GM12875 (cell line): ENCODE measurements around the gene RASAL2.

ENCODE experiments used
- H3K4me3 ChIP-seq: one replicate; pipeline ENCODE4 v1.5.1; 2011; ENCODE audit warnings: low read depth, low read length, control low read depth
- CTCF ChIP-seq: IDR thresholded peaks from 2 replicates; pipeline ENCODE4 v1.5.1; 2011; ENCODE audit warnings: low read depth, mild to moderate bottlenecking, control low read depth, inconsistent platforms, low read length, moderate library complexity, borderline replicate concordance; ENCODE audit not compliant: insufficient read depth

The RASAL2 gene

GRCh38 chr1:178495741-178496409, 402.0 kb downstream of the RASAL2 start:
- no peak for TF ChIP-seq CTCF
- H3K4me3 ChIP-seq = no peak overlapping the region

GRCh38 chr1:178496410-178497135, 402.7 kb downstream of the RASAL2 start, which contains the start of gene CLEC20A:
Gene CLEC20A (minus strand): TSS chr1:178496964. CDS start chr1:178496939, 25 bp downstream.
- TF ChIP-seq CTCF = no peak

DNA sequence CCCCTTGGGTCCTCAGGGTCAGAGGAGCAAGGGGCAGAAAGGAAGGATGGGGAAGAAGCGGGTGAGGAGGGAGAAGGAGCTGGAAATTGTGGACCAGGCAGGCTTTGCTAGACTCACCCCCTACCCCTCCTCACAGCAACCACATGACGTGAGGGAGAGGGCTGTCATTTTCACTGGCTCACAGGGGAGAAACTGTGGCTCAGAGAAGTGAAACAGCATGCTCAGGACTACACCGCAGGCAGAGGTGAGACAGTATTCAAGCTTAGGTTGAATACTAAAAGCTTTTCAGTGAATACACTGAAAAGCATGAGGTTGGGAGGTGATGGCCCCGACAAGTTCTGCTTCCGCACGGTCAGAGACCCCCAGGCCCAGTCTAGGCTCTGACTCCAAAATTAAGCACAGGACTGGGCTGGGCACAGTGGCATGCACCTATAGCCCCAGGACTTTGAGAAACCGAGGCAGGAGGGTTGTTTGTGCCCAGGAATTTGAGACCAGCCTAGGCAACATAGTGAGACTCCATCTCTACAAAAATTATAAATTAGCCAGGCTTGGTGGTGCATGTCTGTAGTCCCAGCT, 404.1 kb downstream of the RASAL2 start:
- TF ChIP-seq CTCF = no peak
- no peak overlapping the region for H3K4me3 ChIP-seq

More at GRCh38 chr1:178496410-178497135, 402.7 kb downstream of the RASAL2 start, which contains the start of gene CLEC20A:
- H3K4me3 ChIP-seq = no peak within 1 kb of the TSS

- TF ChIP-seq CTCF = no peak
Measured at GRCh38 chr1:178498896-178499675, 405.2 kb downstream of the RASAL2 start.

DNA sequence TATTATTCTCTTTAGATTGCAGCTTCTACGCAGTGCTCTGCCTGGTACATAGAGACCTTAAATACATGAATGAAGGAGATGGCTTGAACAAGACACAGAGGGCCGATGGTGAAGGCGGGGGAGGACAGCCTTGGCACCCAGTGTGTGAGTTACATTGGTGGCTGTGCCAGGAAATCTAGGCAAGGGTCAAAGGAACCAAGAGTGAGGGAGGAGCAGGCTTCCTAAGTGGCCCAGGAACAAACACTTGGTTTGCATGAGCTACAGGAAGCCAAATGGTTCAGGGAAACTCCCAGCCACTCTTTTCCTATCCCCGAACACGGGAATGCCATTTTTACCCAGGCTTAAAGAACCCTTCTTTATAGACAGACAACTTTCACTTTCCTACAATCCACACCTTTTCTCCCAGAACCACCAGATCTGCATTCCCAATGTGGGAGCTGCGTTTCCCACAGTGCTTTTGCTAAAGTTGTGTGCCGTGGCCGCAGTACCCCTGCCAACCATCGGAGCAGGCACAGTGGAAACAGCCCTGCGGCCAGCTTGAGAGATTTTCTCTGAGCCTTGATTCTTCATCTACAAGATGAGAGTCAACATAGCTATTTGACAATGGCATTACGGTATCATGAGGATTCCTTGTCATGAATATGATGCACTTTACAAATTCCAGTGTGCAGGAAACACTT, 406.3 kb downstream of the RASAL2 start:
- TF ChIP-seq CTCF = peak; percentile 15; the same call in 1 of the 2 replicates
- H3K4me3 ChIP-seq = no peak overlapping the region

More at GRCh38 chr1:178498896-178499675, 405.2 kb downstream of the RASAL2 start:
- no peak overlapping the region for H3K4me3 ChIP-seq

DNA sequence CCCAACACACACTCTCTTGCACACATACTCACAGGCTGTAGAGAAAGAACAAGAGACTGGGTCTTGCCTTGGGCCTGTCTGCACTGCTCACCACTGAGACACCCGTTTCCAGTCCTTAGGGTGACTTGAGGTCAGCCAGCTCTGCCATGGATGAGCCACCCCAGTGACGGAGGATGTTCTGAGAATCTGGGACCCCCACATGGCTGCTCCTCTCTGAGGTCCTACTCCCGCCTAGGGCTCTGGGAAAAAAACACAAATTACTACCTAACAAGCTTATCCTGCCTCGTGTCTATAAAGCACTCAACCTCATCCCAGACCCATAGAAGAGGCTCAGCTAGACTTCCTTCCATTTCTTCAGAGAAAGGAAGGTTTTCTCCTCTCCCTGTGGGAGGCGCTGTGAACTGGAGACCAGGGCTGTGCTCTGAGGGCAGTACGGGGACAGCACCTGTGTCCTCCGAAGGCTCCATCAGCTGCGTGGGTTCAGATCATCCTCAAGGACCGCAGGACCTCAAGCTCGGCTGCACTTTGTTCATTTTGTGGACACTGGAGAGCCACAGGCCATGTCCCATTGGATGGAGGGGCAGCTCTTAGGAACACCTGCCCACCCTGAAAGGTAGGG, 407.1 kb downstream of the RASAL2 start:
- TF ChIP-seq CTCF = no peak
- no peak overlapping the region for H3K4me3 ChIP-seq
